Fibroblast of lung (primary cell): ENCODE data around the gene GPER1. TPM values are rescaled to one million over a fixed set of nuclear protein-coding genes. Genes with fewer than 3 reads are reported as not detected.

Experiments used
- DNase-seq, 2 donors: peaks; one replicate each; pipeline versions ENCODE4 v3.0.0 to v3.0.0-alpha.2; 2010; ENCODE audit warnings: low read depth in 2 of 2
- H2AFZ ChIP-seq: 2 replicates; pipeline ENCODE4 v1.5.1; 2012; ENCODE audit warnings: low read length, control low read depth, inconsistent platforms
- H3K27ac ChIP-seq: 2 replicates; pipeline ENCODE4 v1.5.1; 2011; ENCODE audit warnings: low read length, control low read depth; ENCODE audit not compliant: insufficient read depth
- H3K27me3 ChIP-seq: 2 replicates; pipeline ENCODE4 v1.5.1; 2011; ENCODE audit warnings: mild to moderate bottlenecking, low read length; ENCODE audit not compliant: control insufficient read depth, insufficient read depth
- H3K36me3 ChIP-seq: 2 replicates; pipeline ENCODE4 v1.5.1; 2011; ENCODE audit warnings: low read length; ENCODE audit not compliant: control insufficient read depth, insufficient read depth
- H3K4me1 ChIP-seq: 2 replicates; pipeline ENCODE4 v1.5.1; 2011; ENCODE audit warnings: low read length; ENCODE audit not compliant: control insufficient read depth, insufficient read depth; ENCODE audit errors: extremely low read depth
- H3K4me2 ChIP-seq: 2 replicates; pipeline ENCODE4 v1.5.1; 2011; ENCODE audit warnings: low read length, control low read depth; ENCODE audit not compliant: insufficient read depth; ENCODE audit errors: extremely low read depth
- H3K4me3 ChIP-seq, 4 experiments: fragments of 200-600 bp in 1 of 4; sonication (generic) in 1 of 4; replicated peaks in 1 of 4; 2 replicates each; pipeline ENCODE4 v1.5.1; 2011 to 2016; ENCODE audit warnings: low read length in 4 of 4, low read depth in 3 of 4, mild to moderate bottlenecking in 3 of 4, control low read depth in 2 of 4, inconsistent platforms in 1 of 4, mixed read lengths in 1 of 4; ENCODE audit not compliant: insufficient read depth in 1 of 4; ENCODE audit errors: control extremely low read depth in 1 of 4
- H3K79me2 ChIP-seq: 2 replicates; pipeline ENCODE4 v1.5.1; 2012; ENCODE audit warnings: mild to moderate bottlenecking, low read length, inconsistent platforms; ENCODE audit not compliant: control insufficient read depth, insufficient read depth
- H3K9ac ChIP-seq: 2 replicates; pipeline ENCODE4 v1.5.1; 2011; ENCODE audit warnings: mild to moderate bottlenecking, low read length, control low read depth; ENCODE audit not compliant: insufficient read depth
- H3K9me3 ChIP-seq: 2 replicates; pipeline ENCODE4 v1.5.1; 2012; ENCODE audit warnings: low read depth, low read length; ENCODE audit not compliant: control insufficient read depth, insufficient read depth
- H4K20me1 ChIP-seq: 2 replicates; pipeline ENCODE4 v1.5.1; 2011; ENCODE audit warnings: low read length; ENCODE audit not compliant: control insufficient read depth, insufficient read depth; ENCODE audit errors: extremely low read depth
- EZH2 ChIP-seq: IDR thresholded peaks from 2 replicates; pipeline ENCODE4 v1.5.1; 2012; ENCODE audit warnings: low read length, control low read depth, mild to moderate bottlenecking; ENCODE audit errors: missing control alignments
- polyA plus RNA-seq, 2 donors: library from polyadenylated mRNA; depleted of rRNA in 1 of 2; stranded (reverse) in 1 of 2; unstranded in 1 of 2; fragments of >200 nt; gene quantifications; 2 replicates each; pipeline ENCODE4 v1.2.1, GENCODE V29; 2011 to 2012; ENCODE audit warnings: missing spikeins in 1 of 2
- total RNA-seq: library from RNA; depleted of rRNA; stranded (reverse); fragments of >200 nt; gene quantifications from 2 replicates; pipeline ENCODE4 v1.2.1, GENCODE V29; 2014
- TF ChIP-seq, protein P1 (sequence below), 2 donors: IDR thresholded peaks in 1 of 2; conservative IDR thresholded peaks in 1 of 2; 1 replicate in 1 of 2; 2 replicates in 1 of 2; pipeline ENCODE4 v1.5.1; 2011 to 2012; ENCODE audit warnings: low read length in 2 of 2, control low read depth in 1 of 2, inconsistent platforms in 1 of 2, low read depth in 1 of 2, mild to moderate bottlenecking in 1 of 2

The GPER1 gene
- total and polyA plus RNA-seq, 2 donors (not counting 1 experiment from before 2014, with no cell fraction given) = 2.0 to 2.3 TPM

DNA sequence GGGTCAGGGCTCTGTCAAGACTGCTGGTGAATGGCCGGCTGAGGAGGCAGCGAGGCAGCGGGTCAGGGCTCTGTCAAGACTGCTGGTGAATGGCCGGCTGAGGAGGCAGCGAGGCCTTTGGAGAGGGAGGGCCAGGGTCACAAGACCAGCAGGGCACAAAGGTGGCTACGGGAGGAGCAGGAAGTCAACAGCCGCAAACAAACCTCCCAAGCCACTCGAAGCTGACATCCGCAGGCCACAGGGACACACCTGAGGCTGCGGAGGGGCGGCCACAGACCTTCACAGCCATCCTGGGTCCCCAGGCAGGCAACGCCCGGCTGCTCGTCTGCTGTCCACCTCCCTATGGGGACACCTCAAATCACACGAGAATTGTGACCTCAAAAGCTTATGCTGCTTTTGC, 8.9 kb upstream of the GPER1 start:
- no peak overlapping the region for H2AFZ ChIP-seq
- H3K27ac ChIP-seq = no peak overlapping the region
- no peaks in the 10 kb centered on the region for H4K20me1 ChIP-seq
- no peaks in the 10 kb centered on the region for H3K36me3 ChIP-seq
- H3K4me3 ChIP-seq = no peak overlapping the region
- H3K79me2 ChIP-seq = no peaks in the 10 kb centered on the region
- no peak for DNase-seq
- no peak overlapping the region for H3K9ac ChIP-seq
- no peak overlapping the region for H3K4me2 ChIP-seq
- H3K27me3 ChIP-seq = no peaks in the 10 kb centered on the region
- no peaks in the 10 kb centered on the region for H3K9me3 ChIP-seq
- TF ChIP-seq, protein P1, sequence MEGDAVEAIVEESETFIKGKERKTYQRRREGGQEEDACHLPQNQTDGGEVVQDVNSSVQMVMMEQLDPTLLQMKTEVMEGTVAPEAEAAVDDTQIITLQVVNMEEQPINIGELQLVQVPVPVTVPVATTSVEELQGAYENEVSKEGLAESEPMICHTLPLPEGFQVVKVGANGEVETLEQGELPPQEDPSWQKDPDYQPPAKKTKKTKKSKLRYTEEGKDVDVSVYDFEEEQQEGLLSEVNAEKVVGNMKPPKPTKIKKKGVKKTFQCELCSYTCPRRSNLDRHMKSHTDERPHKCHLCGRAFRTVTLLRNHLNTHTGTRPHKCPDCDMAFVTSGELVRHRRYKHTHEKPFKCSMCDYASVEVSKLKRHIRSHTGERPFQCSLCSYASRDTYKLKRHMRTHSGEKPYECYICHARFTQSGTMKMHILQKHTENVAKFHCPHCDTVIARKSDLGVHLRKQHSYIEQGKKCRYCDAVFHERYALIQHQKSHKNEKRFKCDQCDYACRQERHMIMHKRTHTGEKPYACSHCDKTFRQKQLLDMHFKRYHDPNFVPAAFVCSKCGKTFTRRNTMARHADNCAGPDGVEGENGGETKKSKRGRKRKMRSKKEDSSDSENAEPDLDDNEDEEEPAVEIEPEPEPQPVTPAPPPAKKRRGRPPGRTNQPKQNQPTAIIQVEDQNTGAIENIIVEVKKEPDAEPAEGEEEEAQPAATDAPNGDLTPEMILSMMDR (conservative IDR thresholded peaks at IDR 0.05 in 1 of 2, IDR thresholded peaks at IDR 0.05 in 1 of 2; ENCODE audit: low read depth in 1 of 2, low read length in 2 of 2) = no peak
- TF ChIP-seq EZH2 = no peak
- H3K4me1 ChIP-seq = no peaks in the 10 kb centered on the region

DNA sequence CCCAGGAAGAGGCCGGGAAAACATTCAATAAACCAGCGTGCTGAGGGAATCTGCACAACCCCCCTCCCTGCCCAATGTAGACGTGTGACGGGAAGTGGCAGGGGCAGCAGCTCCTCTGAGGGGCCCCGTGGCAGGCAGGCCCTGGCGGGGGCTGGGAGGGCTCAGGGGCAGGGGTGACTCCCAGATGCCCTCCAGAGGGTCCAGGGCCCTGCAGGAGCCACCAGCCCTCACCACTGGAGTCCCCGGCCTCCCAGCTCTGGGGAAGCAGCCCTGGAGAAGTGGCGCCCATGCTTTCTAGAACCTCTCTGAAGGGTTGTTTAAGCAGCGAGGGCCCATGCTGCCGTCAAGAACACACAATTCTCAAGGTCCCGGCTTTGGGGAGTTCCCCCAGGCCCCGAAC, 8.4 kb upstream of the GPER1 start:
- H3K27me3 ChIP-seq = no peaks in the 10 kb centered on the region
- H3K4me3 ChIP-seq = no peak overlapping the region
- no peak for TF ChIP-seq EZH2
- TF ChIP-seq, protein P1 (conservative IDR thresholded peaks at IDR 0.05 in 1 of 2, IDR thresholded peaks at IDR 0.05 in 1 of 2; ENCODE audit: low read depth in 1 of 2, low read length in 2 of 2) = no peak
- H3K9ac ChIP-seq = no peak overlapping the region
- H4K20me1 ChIP-seq = no peaks in the 10 kb centered on the region
- no peak overlapping the region for H3K4me2 ChIP-seq
- no peaks in the 10 kb centered on the region for H3K9me3 ChIP-seq
- no peaks in the 10 kb centered on the region for H3K79me2 ChIP-seq
- no peaks in the 10 kb centered on the region for H3K4me1 ChIP-seq
- H2AFZ ChIP-seq = no peak overlapping the region
- DNase-seq = no peak
- H3K27ac ChIP-seq = no peak overlapping the region
- no peaks in the 10 kb centered on the region for H3K36me3 ChIP-seq

DNA sequence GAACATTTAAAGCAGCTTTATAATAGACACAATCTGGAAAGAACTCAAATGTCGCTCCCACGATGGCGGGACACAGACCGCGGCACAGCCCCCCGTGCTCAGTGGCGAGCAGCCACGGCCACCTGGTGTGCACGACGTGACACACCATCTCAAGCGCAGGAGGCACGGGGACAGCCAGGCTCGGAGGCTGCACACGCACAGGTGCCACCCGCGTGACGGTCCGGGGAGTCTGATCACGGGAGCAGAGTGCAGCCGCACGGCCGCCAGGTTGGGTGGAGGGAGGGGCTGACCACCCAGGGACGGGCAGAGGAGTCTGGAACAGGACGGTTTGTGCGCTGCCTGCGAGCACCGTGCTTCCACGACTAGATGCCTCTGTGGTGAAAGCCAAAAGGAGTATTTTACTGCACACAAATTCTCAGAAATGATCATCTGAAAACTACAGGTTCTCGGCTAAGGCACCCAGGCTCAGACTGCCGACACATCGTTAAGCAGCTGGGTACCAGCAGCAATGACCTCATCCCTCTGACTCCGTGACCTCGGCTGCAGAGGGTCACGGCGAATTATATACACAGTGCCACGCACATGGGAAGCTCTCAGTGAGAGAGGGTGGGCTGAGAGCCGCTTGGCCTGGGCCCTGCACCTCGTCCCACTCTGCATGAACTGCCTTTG, 7.5 kb upstream of the GPER1 start:
- Histone ChIP-seq H3K79me2 (no peaks in the 10 kb centered on the region), H3K9ac (no peak overlapping the region), H3K4me2 (no peak overlapping the region), H3K27me3 (no peaks in the 10 kb centered on the region), H3K36me3 (no peaks in the 10 kb centered on the region), H2AFZ (no peak overlapping the region), H3K27ac (no peak overlapping the region), H3K9me3 (no peaks in the 10 kb centered on the region), H3K4me1 (no peaks in the 10 kb centered on the region), H3K4me3 (no peak overlapping the region), H4K20me1 (no peaks in the 10 kb centered on the region)
- no peak for DNase-seq
- TF ChIP-seq, protein P1 (conservative IDR thresholded peaks at IDR 0.05 in 1 of 2, IDR thresholded peaks at IDR 0.05 in 1 of 2; ENCODE audit: low read depth in 1 of 2, low read length in 2 of 2) = no peak
- no peak for TF ChIP-seq EZH2
